Activated CD4-positive, alpha-beta T cell treated with anti-CD3 and anti-CD28 coated beads, Interleukin-2, amount 10 ng/mL, durations not matched to agents 24 days and 14 days (primary cell): ENCODE results near the gene RALGPS1. TPM values are rescaled to one million over a fixed set of nuclear protein-coding genes. Genes with fewer than 3 reads are reported as not detected.

ENCODE experiments used
- DNase-seq: peaks from one replicate; pipeline ENCODE4 v3.0.0; 2022
- H3K27ac Mint-ChIP-seq: one replicate; pipeline ENCODE4 v1.8.0; 2022; ENCODE audit warnings: mild to moderate bottlenecking, mixed read lengths
- H3K27me3 Mint-ChIP-seq: one replicate; pipeline ENCODE4 v1.8.0; 2022; ENCODE audit warnings: mixed read lengths
- H3K36me3 Mint-ChIP-seq: one replicate; pipeline ENCODE4 v1.8.0; 2022; ENCODE audit warnings: low read depth, mild to moderate bottlenecking, mixed read lengths
- H3K4me1 Mint-ChIP-seq: one replicate; pipeline ENCODE4 v1.8.0; 2021; ENCODE audit warnings: mixed read lengths
- H3K4me3 Mint-ChIP-seq: one replicate; pipeline ENCODE4 v1.8.0; 2022; ENCODE audit warnings: mild to moderate bottlenecking, moderate library complexity, mixed read lengths
- H3K9me3 Mint-ChIP-seq: one replicate; pipeline ENCODE4 v1.8.0; 2021; ENCODE audit warnings: mixed read lengths
- intact Hi-C: fragments of 100-400 bp; cut with micrococcal nuclease; formaldehyde crosslinking; loops from one replicate; pipeline ENCODE4 v1.15.1; 2023
- total RNA-seq: library from RNA; stranded (reverse); gene quantifications from 2 replicates; pipeline ENCODE4 v1.2.3, GENCODE V29; 2022

Gene RALGPS1
- total RNA-seq, 1 donor from 2014 or later = 2.0 TPM

- H3K4me1 Mint-ChIP-seq = no peaks in the 10 kb centered on the region
- DNase-seq = no peak
- H3K27ac Mint-ChIP-seq = no peak overlapping the region
- intact Hi-C loops = no loop called here
- no peaks in the 10 kb centered on the region for H3K9me3 Mint-ChIP-seq
- H3K27me3 Mint-ChIP-seq = peaks cover 10% of the 10 kb centered on the region
- H3K36me3 Mint-ChIP-seq = no peaks in the 10 kb centered on the region
- H3K4me3 Mint-ChIP-seq = no peak overlapping the region
Observed at GRCh38 chr9:126926364-126926763, 11.8 kb downstream of the RALGPS1 start.

- Mint-ChIP-seq H3K4me3 (no peak overlapping the region), H3K4me1 (no peaks in the 10 kb centered on the region), H3K27ac (no peak overlapping the region), H3K9me3 (no peaks in the 10 kb centered on the region), H3K36me3 (no peaks in the 10 kb centered on the region), H3K27me3 (peaks cover 8% of the 10 kb centered on the region)
- intact Hi-C loops = no loop called here
- DNase-seq = no peak
Observed at GRCh38 chr9:126927419-126927818, 12.8 kb downstream of the RALGPS1 start.

GRCh38 chr9:126932871-126933321 is 18.3 kb downstream of the RALGPS1 start:
- intact Hi-C loops = no loop called here
- peaks cover 25% of the 10 kb centered on the region for H3K27me3 Mint-ChIP-seq
- no peaks in the 10 kb centered on the region for H3K9me3 Mint-ChIP-seq
- no peaks in the 10 kb centered on the region for H3K36me3 Mint-ChIP-seq
- no peaks in the 10 kb centered on the region for H3K4me1 Mint-ChIP-seq
- DNase-seq = no peak
- no peak overlapping the region for H3K4me3 Mint-ChIP-seq
- H3K27ac Mint-ChIP-seq = no peak overlapping the region

- no peak for DNase-seq
- intact Hi-C loops = no loop called here
- no peaks in the 10 kb centered on the region for H3K4me1 Mint-ChIP-seq
- H3K27me3 Mint-ChIP-seq = peaks cover 27% of the 10 kb centered on the region
- no peak overlapping the region for H3K27ac Mint-ChIP-seq
- H3K9me3 Mint-ChIP-seq = no peaks in the 10 kb centered on the region
- H3K4me3 Mint-ChIP-seq = no peak overlapping the region
- H3K36me3 Mint-ChIP-seq = no peaks in the 10 kb centered on the region
Observed at GRCh38 chr9:126933334-126933980, 18.9 kb downstream of the RALGPS1 start.

GRCh38 chr9:126934441-126934840 is 19.9 kb downstream of the RALGPS1 start:
- Mint-ChIP-seq H3K27me3 (peaks cover 25% of the 10 kb centered on the region), H3K27ac (no peak overlapping the region), H3K36me3 (no peaks in the 10 kb centered on the region), H3K4me3 (no peak overlapping the region), H3K9me3 (no peaks in the 10 kb centered on the region), H3K4me1 (no peaks in the 10 kb centered on the region)
- DNase-seq = no peak
- intact Hi-C loops = no loop called here

- Mint-ChIP-seq H3K27ac (no peak overlapping the region), H3K27me3 (peaks cover 27% of the 10 kb centered on the region), H3K4me1 (peaks cover 2% of the 10 kb centered on the region), H3K4me3 (no peak overlapping the region), H3K9me3 (no peaks in the 10 kb centered on the region), H3K36me3 (no peaks in the 10 kb centered on the region)
- DNase-seq = no peak
- intact Hi-C loops = no loop called here
Observed at GRCh38 chr9:126935630-126936029, 21.0 kb downstream of the RALGPS1 start.

- H3K27me3 Mint-ChIP-seq = peaks cover 40% of the 10 kb centered on the region
- no peaks in the 10 kb centered on the region for H3K36me3 Mint-ChIP-seq
- intact Hi-C loops = no loop called here
- DNase-seq = no peak
- H3K4me3 Mint-ChIP-seq = no peak overlapping the region
- H3K9me3 Mint-ChIP-seq = no peaks in the 10 kb centered on the region
- H3K27ac Mint-ChIP-seq = no peak overlapping the region
- H3K4me1 Mint-ChIP-seq = peaks cover 4% of the 10 kb centered on the region
Observed at GRCh38 chr9:126937444-126937843, 22.9 kb downstream of the RALGPS1 start.

GRCh38 chr9:126938327-126938726 is 23.7 kb downstream of the RALGPS1 start:
- Mint-ChIP-seq H3K27me3 (peaks cover 40% of the 10 kb centered on the region), H3K27ac (no peak overlapping the region), H3K36me3 (no peaks in the 10 kb centered on the region), H3K9me3 (no peaks in the 10 kb centered on the region), H3K4me3 (no peak overlapping the region), H3K4me1 (peaks cover 4% of the 10 kb centered on the region)
- DNase-seq = no peak
- intact Hi-C loops = no loop called here

- Mint-ChIP-seq H3K27me3 (peaks cover 42% of the 10 kb centered on the region), H3K4me3 (no peak overlapping the region), H3K36me3 (no peaks in the 10 kb centered on the region), H3K9me3 (no peaks in the 10 kb centered on the region), H3K27ac (no peak overlapping the region), H3K4me1 (peaks cover 4% of the 10 kb centered on the region)
- intact Hi-C loops = loop anchor here (1.0 kb wide), 1 partner anchor 259 kb away; no protein-coding TSS in a partner anchor
- no peak for DNase-seq
Observed at GRCh38 chr9:126939821-126940221, 25.2 kb downstream of the RALGPS1 start.

- H3K36me3 Mint-ChIP-seq = no peaks in the 10 kb centered on the region
- no peaks in the 10 kb centered on the region for H3K9me3 Mint-ChIP-seq
- peaks cover 48% of the 10 kb centered on the region for H3K27me3 Mint-ChIP-seq
- H3K4me1 Mint-ChIP-seq = peaks cover 4% of the 10 kb centered on the region
- no peak for DNase-seq
- intact Hi-C loops = no loop called here
- no peak overlapping the region for H3K27ac Mint-ChIP-seq
- no peak overlapping the region for H3K4me3 Mint-ChIP-seq
Observed at GRCh38 chr9:126942399-126942798, 27.8 kb downstream of the RALGPS1 start.

GRCh38 chr9:126945682-126946081 is 31.1 kb downstream of the RALGPS1 start:
- Mint-ChIP-seq H3K27ac (no peak overlapping the region), H3K36me3 (no peaks in the 10 kb centered on the region)
- intact Hi-C loops = no loop called here

GRCh38 chr9:126947529-126947928 is 32.9 kb downstream of the RALGPS1 start:
- Mint-ChIP-seq H3K4me3 (no peak overlapping the region), H3K27me3 (peaks cover 27% of the 10 kb centered on the region), H3K4me1 (no peaks in the 10 kb centered on the region), H3K27ac (no peak overlapping the region), H3K9me3 (no peaks in the 10 kb centered on the region), H3K36me3 (no peaks in the 10 kb centered on the region)
- no peak for DNase-seq
- intact Hi-C loops = no loop called here

More at GRCh38 chr9:126945682-126946081, 31.1 kb downstream of the RALGPS1 start:
- H3K4me1 Mint-ChIP-seq = peaks cover 1% of the 10 kb centered on the region
- no peak for DNase-seq
- peaks cover 37% of the 10 kb centered on the region for H3K27me3 Mint-ChIP-seq
- H3K9me3 Mint-ChIP-seq = no peaks in the 10 kb centered on the region
- no peak overlapping the region for H3K4me3 Mint-ChIP-seq

GRCh38 chr9:126952205-126952977 is 37.8 kb downstream of the RALGPS1 start:
- Mint-ChIP-seq H3K4me1 (no peaks in the 10 kb centered on the region), H3K27me3 (peaks cover 16% of the 10 kb centered on the region), H3K4me3 (no peak overlapping the region), H3K27ac (no peak overlapping the region), H3K9me3 (no peaks in the 10 kb centered on the region), H3K36me3 (no peaks in the 10 kb centered on the region)
- intact Hi-C loops = no loop called here
- no peak for DNase-seq

GRCh38 chr9:126953041-126953809 is 38.6 kb downstream of the RALGPS1 start:
- intact Hi-C loops = no loop called here
- H3K27ac Mint-ChIP-seq = no peak overlapping the region
- H3K4me3 Mint-ChIP-seq = no peak overlapping the region
- H3K27me3 Mint-ChIP-seq = peaks cover 16% of the 10 kb centered on the region
- no peaks in the 10 kb centered on the region for H3K9me3 Mint-ChIP-seq
- H3K36me3 Mint-ChIP-seq = no peaks in the 10 kb centered on the region
- no peak for DNase-seq
- H3K4me1 Mint-ChIP-seq = no peaks in the 10 kb centered on the region
